ENCODE results near the gene SSBP4. TPM values are rescaled to one million over a fixed set of nuclear protein-coding genes. Genes with fewer than 3 reads are reported as not detected.

Gene SSBP4
- total RNA-seq, 1 experiment from 2014 or later, result 51.2 TPM

DNA sequence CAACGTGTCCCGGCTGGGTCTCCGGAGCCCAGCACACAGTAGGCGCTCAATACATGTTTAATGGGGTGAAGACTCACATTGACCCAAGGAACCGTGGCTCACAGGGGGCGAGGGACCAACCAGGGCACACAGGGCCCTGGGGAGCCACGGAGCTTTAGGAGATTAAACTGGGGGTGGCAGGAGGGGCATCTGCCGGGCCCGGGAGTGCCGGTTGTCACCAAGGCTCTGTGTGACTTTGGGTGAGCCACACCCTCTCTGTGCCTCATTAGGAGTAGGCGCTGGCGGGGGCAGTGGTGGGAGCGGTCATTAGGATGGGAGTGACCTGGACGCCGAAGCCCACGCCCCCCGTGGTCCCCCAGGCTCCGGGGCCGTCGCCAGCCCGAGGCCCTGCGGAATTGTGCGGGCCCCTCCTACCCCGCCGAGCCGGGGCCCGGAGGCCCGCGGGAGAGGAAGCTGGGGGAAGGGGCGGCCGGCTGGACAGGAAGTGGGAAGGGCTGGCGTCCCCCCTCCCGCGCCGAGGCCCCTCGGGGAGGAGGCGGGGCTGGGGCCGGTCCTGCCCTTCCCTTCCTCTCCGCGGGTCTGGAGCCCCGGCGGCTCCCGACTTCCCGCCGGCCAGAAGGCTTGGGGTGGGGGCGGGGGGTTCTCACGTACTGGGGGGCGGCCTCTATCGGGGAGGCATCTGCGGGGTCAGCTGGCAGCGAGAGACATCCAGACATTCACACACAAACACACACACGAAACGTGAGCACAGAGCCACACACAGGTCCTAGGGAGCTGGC lies 1.8 kb upstream of the SSBP4 start (continued):
- peak; percentile 97 for TF ChIP-seq ETV6 (CRISPR knock-in tag; IDR thresholded peaks at IDR 0.05)

DNA sequence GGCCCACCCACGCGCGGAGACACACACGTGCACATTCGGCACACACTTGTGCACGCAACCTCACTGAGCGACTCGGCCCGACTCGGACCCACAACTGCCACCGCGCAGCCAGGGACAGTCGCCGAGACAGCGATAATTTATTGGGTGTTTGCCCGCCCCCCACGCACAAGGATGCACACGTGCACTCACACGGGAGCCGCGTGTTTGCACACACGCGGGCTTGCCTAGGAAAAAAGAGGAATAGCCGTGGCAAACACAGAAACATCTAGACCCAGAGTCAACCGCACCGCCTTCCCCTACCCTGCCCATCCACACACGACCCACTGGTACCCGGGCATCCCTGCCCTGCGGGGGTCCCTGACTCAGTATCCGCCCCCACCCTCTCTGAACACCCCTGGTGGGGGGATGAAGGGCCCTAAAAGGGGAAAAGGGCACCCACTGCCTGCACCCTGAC lies 1.1 kb upstream of the SSBP4 start:
- DNase-seq (ENCODE audit: low spot score), result peak; percentile 11
- TF ChIP-seq TP53 (CRISPR knock-in tag; IDR thresholded peaks at IDR 0.05), result no peak
- TF ChIP-seq, protein P1, sequence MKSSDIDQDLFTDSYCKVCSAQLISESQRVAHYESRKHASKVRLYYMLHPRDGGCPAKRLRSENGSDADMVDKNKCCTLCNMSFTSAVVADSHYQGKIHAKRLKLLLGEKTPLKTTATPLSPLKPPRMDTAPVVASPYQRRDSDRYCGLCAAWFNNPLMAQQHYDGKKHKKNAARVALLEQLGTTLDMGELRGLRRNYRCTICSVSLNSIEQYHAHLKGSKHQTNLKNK (CRISPR knock-in tag; IDR thresholded peaks at IDR 0.05), result no peak
- no peak for TF ChIP-seq NR2C2 (CRISPR knock-in tag; IDR thresholded peaks at IDR 0.05)
- no peaks in the 10 kb centered on the region for H3K36me3 Mint-ChIP-seq
- H3K27ac Mint-ChIP-seq, result no peak overlapping the region
- H3K27me3 Mint-ChIP-seq (ENCODE audit: low read depth), result peaks cover 32% of the 10 kb centered on the region
- ChIA-PET POLR2A (interaction anchor here (0.5 to 3.0 kb wide), 5 partner anchors 14 to 138 kb away, joined by 3 to 12 read pairs (median 7); no protein-coding TSS in a partner anchor), CTCF (interaction anchor here (0.9 to 9.7 kb wide), 19 partner anchors 8 to 226 kb away, joined by 3 to 94 read pairs (median 5); partner anchors contain the start of genes GDF15 and LSM4)
- no peaks in the 10 kb centered on the region for H3K9me3 Mint-ChIP-seq
- peak overlapping the region; percentile 66 for H3K4me3 Mint-ChIP-seq
- ATAC-seq, result no peak
- peaks cover 27% of the 10 kb centered on the region for H3K4me1 Mint-ChIP-seq

DNA sequence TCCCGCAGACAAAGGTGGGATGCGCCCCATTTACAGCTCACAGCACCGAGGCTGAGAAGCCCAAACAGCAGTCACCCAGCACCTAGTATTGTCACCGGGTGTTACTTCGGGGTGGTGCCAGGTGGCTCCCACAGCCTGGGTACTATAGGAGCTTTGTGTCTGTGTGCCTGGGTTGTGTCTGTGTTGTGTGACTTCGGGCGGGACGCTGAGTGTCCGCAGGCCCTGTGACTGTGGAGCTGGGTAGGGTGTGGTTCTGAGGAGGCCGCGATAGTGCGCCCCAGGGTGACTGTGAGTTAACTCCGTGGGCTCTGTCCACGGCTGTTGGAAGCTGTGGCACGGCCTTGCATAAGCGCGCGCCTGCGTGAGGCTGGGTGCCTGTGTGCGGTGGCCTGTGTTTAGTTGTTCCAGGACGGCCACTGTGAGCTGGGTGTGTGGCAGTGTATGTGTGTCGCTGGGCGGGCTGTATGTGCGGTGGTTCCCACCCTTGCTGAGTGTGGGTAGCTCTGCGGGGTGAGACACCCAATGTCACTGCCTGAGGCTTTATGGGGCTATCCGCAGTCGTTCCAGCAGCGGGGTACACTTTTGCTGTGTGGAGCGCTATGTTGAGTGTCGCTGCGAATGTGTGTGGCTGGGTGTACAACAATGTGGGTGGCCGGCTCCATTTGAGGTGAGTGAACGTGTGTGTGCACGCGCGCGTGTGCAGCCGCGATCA lies 559 bp upstream of the SSBP4 start:
- Mint-ChIP-seq H3K27ac (no peak overlapping the region), H3K9me3 (no peaks in the 10 kb centered on the region), H3K27me3 (ENCODE audit: low read depth) (peaks cover 32% of the 10 kb centered on the region), H3K4me1 (peaks cover 27% of the 10 kb centered on the region), H3K36me3 (no peaks in the 10 kb centered on the region), H3K4me3 (peak overlapping the region; percentile 66)
- ATAC-seq, result no peak
- DNase-seq (ENCODE audit: low spot score), result no peak
- no peak for TF ChIP-seq ZNF317 (CRISPR knock-in tag; IDR thresholded peaks at IDR 0.05; ENCODE audit: borderline replicate concordance, low read depth)
- no peak for TF ChIP-seq NR2C2 (CRISPR knock-in tag; IDR thresholded peaks at IDR 0.05)
- no peak for TF ChIP-seq TP53 (CRISPR knock-in tag; IDR thresholded peaks at IDR 0.05)
- TF ChIP-seq JUN (CRISPR knock-in tag; IDR thresholded peaks at IDR 0.05), result no peak
- no peak for TF ChIP-seq JAZF1 (CRISPR knock-in tag; IDR thresholded peaks at IDR 0.05)
- TF ChIP-seq FOXK1 (CRISPR knock-in tag; IDR thresholded peaks at IDR 0.05), result no peak
- TF ChIP-seq, protein P2, sequence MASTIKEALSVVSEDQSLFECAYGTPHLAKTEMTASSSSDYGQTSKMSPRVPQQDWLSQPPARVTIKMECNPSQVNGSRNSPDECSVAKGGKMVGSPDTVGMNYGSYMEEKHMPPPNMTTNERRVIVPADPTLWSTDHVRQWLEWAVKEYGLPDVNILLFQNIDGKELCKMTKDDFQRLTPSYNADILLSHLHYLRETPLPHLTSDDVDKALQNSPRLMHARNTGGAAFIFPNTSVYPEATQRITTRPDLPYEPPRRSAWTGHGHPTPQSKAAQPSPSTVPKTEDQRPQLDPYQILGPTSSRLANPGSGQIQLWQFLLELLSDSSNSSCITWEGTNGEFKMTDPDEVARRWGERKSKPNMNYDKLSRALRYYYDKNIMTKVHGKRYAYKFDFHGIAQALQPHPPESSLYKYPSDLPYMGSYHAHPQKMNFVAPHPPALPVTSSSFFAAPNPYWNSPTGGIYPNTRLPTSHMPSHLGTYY (CRISPR knock-in tag; IDR thresholded peaks at IDR 0.05), result no peak
- no peak for TF ChIP-seq SOX15 (CRISPR knock-in tag; IDR thresholded peaks at IDR 0.05)
- TF ChIP-seq SP1 (CRISPR knock-in tag; conservative IDR thresholded peaks at IDR 0.05), result no peak
- TF ChIP-seq MXD4 (CRISPR knock-in tag; IDR thresholded peaks at IDR 0.05; ENCODE audit: borderline replicate concordance), result no peak
- ChIA-PET POLR2A (interaction anchor here (0.6 to 3.0 kb wide), 5 partner anchors 10 to 475 kb away, joined by 3 to 12 read pairs (median 7); no protein-coding TSS in a partner anchor), CTCF (interaction anchor here (0.6 to 9.7 kb wide), 26 partner anchors 8 to 379 kb away, joined by 3 to 94 read pairs (median 4); partner anchors contain the start of genes GDF15, LSM4 and REX1BD)

DNA sequence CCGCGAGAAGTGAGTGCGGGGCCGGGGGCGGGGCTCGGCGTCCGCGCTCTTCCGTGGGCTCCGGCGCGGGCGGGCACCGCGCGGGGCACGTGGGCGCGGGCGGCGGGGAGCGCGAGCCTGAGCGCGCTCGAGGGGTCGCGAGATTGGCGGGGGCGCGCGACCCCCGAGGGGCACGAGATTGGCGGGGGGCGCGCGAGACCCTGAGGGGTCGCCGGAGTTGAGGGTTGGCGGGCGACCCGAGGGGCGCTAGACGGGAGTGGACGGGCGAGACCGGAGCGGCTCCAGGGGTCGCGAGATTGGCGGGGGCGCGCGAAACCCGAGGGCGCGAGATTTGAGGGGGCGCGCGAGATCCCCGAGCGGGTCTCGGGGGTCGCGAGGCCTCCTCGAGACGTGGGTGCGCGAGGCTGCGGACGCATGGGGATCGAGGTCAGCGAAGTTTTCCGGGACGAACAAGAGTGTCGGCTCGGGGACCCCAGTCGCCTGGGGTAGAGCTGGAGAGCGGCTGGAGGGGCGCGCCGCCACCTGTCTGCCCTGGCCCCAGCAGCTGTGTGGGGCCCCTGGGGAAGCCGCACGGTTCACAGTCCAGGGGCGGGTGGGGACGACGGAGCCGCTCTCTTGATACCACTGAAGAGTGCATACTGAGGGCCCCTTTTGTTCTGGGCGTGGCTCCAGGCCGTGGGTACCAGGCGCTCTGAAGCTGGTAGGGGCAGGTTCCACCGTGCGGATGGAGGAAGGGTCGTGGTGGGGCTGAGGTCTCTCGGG lies 682 bp downstream of the SSBP4 start:
- TF ChIP-seq KAT7 (CRISPR knock-in tag; IDR thresholded peaks at IDR 0.05; ENCODE audit: borderline replicate concordance) (peak; percentile 30; the same call in 1 of the 2 replicates), ETV6 (CRISPR knock-in tag; IDR thresholded peaks at IDR 0.05) (0 out of 2 replicates have a peak, but pooled peaks have one; percentile 26), MXD4 (CRISPR knock-in tag; IDR thresholded peaks at IDR 0.05; ENCODE audit: borderline replicate concordance) (no peak), GABPB1 (CRISPR knock-in tag; IDR thresholded peaks at IDR 0.05) (peak; percentile 28; the same call in 1 of the 2 replicates), EMX1 (CRISPR knock-in tag; IDR thresholded peaks at IDR 0.05) (no peak)
- TF ChIP-seq, protein P3, sequence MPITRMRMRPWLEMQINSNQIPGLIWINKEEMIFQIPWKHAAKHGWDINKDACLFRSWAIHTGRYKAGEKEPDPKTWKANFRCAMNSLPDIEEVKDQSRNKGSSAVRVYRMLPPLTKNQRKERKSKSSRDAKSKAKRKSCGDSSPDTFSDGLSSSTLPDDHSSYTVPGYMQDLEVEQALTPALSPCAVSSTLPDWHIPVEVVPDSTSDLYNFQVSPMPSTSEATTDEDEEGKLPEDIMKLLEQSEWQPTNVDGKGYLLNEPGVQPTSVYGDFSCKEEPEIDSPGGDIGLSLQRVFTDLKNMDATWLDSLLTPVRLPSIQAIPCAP (CRISPR knock-in tag; IDR thresholded peaks at IDR 0.05), result no peak
- H3K36me3 Mint-ChIP-seq, result no peaks in the 10 kb centered on the region
- POLR2A ChIA-PET, result interaction anchor here (1.5 to 3.0 kb wide), 2 partner anchors 8 to 15 kb away, joined by 6 to 12 read pairs; no protein-coding TSS in a partner anchor
- DNase-seq (ENCODE audit: low spot score) (no peak), ATAC-seq (no peak)
- peaks cover 32% of the 10 kb centered on the region for H3K27me3 Mint-ChIP-seq (ENCODE audit: low read depth)
- no peaks in the 10 kb centered on the region for H3K9me3 Mint-ChIP-seq
- CTCF ChIA-PET, result interaction anchor here (0.8 to 9.7 kb wide), 20 partner anchors 9 to 307 kb away, joined by 3 to 94 read pairs (median 5); partner anchors contain the start of genes GDF15 and REX1BD
- peaks cover 33% of the 10 kb centered on the region for H3K4me1 Mint-ChIP-seq
- H3K27ac Mint-ChIP-seq, result no peak overlapping the region
- peak overlapping the region; percentile 72 for H3K4me3 Mint-ChIP-seq

All from WTC11 (cell line).